ENCODE measurements around the gene DHRSX.
A peak's percentile ranks its signal among the peaks of the same experiment; 100 is the strongest.

Gene DHRSX

DNA sequence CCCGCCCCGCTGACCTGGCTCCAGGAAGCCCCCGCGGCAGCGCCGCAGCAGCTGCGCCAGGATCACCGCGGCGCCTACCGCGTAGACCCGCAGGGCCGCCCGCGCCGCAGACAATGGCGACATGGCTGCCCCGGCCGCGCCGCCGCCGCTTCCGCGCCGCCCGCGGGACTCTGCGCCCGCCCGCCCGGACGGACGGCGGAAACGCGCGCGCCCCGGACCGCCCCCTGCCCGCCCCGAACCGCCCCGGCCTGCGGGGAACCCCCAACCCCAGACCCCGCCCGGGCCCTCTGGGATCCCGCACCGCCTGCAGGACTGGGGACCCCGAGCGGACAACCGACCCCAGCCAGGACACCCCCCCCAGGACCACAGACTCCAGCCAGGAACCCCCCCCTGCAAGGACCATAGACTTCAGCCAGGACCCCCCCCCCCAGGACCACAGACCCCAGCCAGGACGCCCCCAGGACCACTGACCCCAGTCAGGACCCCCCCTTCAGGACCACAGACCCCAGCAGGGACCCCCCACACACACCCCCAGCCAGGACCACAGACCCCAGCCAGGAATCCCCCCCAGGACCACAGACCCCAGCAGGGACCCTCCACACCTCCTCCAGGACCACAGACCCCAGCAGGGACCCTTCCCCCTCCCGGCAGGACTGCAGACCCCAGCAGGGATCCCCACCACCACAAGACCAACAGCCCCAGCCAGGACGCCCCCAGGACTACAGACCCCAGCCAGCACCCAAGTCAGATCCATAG is at the start of gene DHRSX, which contains the start of gene ZBED1:
Gene DHRSX (minus strand): TSS at position 174 of the 756 bp plus-strand sequence. CDS start 51 bp downstream, at position 123.
Gene ZBED1 (minus strand): TSS at position 174 of the 756 bp plus-strand sequence. CDS start 10,257 bp downstream, outside the sequence.
- Mint-ChIP-seq H3K9me3 (no peaks in the 10 kb centered on the region), H3K27me3 (no peaks in the 10 kb centered on the region), H3K4me3 (peak within 1 kb of the TSS; percentile 80), H3K36me3 (ENCODE audit: low read depth) (peaks cover 10% of the 10 kb centered on the region), H3K27ac (peak within 1 kb of the TSS; percentile 79), H3K4me1 (peaks cover 28% of the 10 kb centered on the region)
- DNase-seq (peak; percentile 69), ATAC-seq (peak; percentile 61)

DNA sequence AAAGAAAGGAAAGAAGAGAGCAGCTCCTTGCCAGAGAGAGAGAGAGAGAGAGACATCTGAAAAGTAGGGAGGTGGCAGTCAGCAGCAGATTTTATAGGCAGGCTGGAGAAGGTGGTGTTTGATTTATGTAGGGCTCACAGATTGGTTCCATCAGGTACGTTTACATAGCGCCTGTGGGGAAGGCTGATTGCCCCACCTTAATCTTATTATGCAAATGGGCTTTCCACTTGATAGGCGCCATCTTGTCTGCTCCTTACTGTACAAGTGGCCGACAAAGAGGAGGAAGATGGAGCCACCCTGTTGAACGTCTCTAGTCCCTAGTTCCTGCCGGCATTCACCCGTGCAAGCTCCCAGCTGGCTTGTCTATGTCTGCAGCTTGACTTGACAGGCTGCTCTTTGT is 49.1 kb upstream of the DHRSX start:
- H3K4me3 Mint-ChIP-seq = no peak overlapping the region
- peaks cover 7% of the 10 kb centered on the region for H3K27me3 Mint-ChIP-seq
- no peak overlapping the region for H3K27ac Mint-ChIP-seq
- no peak for ATAC-seq
- H3K4me1 Mint-ChIP-seq = no peaks in the 10 kb centered on the region
- H3K36me3 Mint-ChIP-seq (ENCODE audit: low read depth) = no peaks in the 10 kb centered on the region
- DNase-seq = no peak
- H3K9me3 Mint-ChIP-seq = peaks cover 15% of the 10 kb centered on the region

DNA sequence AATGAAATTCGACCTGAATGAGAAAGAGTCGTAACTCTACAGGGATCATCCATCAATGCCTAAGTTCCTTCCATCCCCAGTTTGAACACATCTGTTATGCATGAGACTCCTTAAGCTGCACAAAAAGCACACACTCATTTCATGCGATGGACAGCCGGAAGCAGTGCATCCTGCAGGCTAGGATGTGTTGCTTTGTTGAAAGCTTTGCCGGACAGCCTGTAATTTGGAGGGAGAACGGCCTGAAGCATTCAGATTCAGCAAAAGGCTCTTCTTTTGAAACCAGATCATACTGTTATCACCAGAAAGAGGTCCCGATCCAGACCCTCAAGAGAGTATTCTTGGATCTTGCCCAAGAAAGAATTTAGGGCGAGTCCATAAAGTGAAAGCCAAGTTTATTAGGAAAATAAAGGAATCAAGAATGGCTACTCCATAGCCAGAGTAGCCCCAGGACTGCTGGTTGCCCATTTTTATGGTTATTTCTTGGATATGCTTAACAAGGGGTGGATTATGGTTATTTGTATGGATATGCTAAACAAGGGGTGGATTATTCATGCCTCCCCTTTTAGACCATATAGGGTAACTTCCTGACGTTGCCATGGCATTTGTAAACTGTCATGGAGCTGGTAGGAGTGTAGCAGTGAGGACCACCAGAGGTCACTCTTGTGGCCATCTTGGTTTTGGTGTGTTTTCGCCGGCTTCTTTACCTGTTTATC is 48.1 kb upstream of the DHRSX start:
- DNase-seq (no peak), ATAC-seq (no peak)
- H3K9me3 Mint-ChIP-seq = peaks cover 15% of the 10 kb centered on the region
- H3K27me3 Mint-ChIP-seq = peaks cover 5% of the 10 kb centered on the region
- H3K4me1 Mint-ChIP-seq = no peaks in the 10 kb centered on the region
- no peak overlapping the region for H3K4me3 Mint-ChIP-seq
- H3K36me3 Mint-ChIP-seq (ENCODE audit: low read depth) = no peaks in the 10 kb centered on the region
- H3K27ac Mint-ChIP-seq = no peak overlapping the region

DNA sequence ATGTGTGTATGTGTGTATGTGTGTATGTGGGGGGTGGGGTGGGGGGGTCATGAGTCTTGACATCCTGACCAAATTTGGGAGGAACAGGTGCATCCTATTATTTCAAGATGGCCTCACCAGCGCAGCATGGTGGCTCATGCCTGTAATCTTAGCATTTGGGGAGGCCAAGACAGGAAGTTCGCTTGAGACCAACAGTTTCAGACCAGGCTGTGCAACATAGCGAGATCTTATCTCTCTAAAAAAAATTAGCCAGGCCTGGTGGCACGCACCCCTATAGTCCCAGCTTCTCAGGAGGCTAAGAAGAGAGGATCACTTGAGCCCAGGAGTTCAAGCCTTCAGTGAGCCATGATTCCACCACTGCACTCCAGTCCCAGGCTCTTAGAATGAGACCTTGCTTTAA is 47.0 kb upstream of the DHRSX start:
- H3K4me1 Mint-ChIP-seq = no peaks in the 10 kb centered on the region
- no peak overlapping the region for H3K4me3 Mint-ChIP-seq
- no peaks in the 10 kb centered on the region for H3K36me3 Mint-ChIP-seq (ENCODE audit: low read depth)
- DNase-seq = no peak
- peaks cover 15% of the 10 kb centered on the region for H3K9me3 Mint-ChIP-seq
- H3K27me3 Mint-ChIP-seq = peaks cover 3% of the 10 kb centered on the region
- no peak for ATAC-seq
- H3K27ac Mint-ChIP-seq = no peak overlapping the region

- Mint-ChIP-seq H3K27ac (no peak overlapping the region), H3K9me3 (peaks cover 15% of the 10 kb centered on the region), H3K4me3 (no peak overlapping the region), H3K27me3 (no peaks in the 10 kb centered on the region), H3K4me1 (no peaks in the 10 kb centered on the region), H3K36me3 (ENCODE audit: low read depth) (no peaks in the 10 kb centered on the region)
- no peak for DNase-seq
- ATAC-seq = no peak
Observed at GRCh38 chrX:2546496-2546895, 45.7 kb upstream of the DHRSX start.

DNA sequence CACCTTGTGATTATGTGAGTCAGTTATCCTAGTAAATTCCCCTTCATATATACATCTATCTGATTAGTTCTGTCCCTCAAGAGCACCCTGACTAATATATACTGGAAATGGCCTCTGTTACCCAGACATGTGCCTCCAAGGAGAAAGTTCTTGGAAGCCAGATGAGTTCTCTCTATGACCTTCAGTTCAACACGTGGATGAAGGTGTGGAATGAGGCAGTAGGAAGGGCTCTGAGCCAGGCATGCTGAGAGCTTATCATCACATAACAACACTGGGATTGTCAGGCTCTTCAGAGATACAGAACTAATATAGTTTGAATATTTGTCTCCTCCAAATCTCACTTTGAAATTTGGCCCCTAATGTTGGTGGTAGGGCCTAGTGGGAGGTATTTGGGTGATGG is 44.4 kb upstream of the DHRSX start:
- peaks cover 15% of the 10 kb centered on the region for H3K9me3 Mint-ChIP-seq
- no peak for ATAC-seq

DNA sequence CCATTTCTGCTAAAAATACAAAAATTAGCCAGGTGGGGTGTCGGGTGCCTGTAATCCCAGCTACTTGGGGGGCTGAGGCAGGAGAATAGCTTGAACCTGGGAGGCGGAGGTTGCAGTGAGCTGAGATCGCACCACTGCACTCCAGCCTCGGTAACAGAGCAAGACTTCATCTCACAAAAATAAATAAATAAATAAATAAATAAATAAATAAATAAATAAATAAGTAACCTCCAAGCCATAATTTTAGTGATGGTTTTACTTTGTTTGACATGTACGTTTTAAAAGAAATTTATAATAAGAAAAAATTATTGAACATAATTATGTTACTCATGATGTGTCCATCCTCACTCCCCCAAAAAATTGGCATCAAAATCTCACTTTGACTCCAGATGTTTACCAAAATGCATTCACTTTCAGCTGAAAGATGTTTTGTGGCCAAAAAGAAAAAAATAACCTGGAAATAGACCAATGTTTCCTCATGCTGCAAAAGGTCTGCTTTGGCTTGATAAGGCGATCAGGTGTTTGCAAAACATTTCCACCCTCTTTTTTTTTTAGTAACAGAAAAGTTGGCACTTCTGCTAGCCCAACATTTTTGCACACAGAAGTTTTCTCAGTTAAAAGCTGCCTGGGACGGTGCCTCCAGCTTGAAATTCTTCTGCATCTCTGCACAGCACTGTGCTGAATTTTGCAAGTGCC is 42.2 kb upstream of the DHRSX start:
- ATAC-seq (no peak), DNase-seq (no peak)
- H3K4me3 Mint-ChIP-seq = no peak overlapping the region
- H3K27me3 Mint-ChIP-seq = no peaks in the 10 kb centered on the region
- no peaks in the 10 kb centered on the region for H3K4me1 Mint-ChIP-seq
- peaks cover 15% of the 10 kb centered on the region for H3K9me3 Mint-ChIP-seq
- H3K36me3 Mint-ChIP-seq (ENCODE audit: low read depth) = no peaks in the 10 kb centered on the region
- H3K27ac Mint-ChIP-seq = no peak overlapping the region

More for the DNA sequence above, 44.4 kb upstream of the DHRSX start:
- Mint-ChIP-seq H3K4me1 (no peaks in the 10 kb centered on the region), H3K27me3 (no peaks in the 10 kb centered on the region), H3K4me3 (no peak overlapping the region), H3K36me3 (ENCODE audit: low read depth) (no peaks in the 10 kb centered on the region), H3K27ac (no peak overlapping the region)
- DNase-seq = no peak

GRCh38 chrX:2541603-2542002 is 40.8 kb upstream of the DHRSX start:
- no peak for ATAC-seq
- H3K9me3 Mint-ChIP-seq = peaks cover 13% of the 10 kb centered on the region
- H3K27ac Mint-ChIP-seq = no peak overlapping the region

GRCh38 chrX:2540426-2540947 is 39.7 kb upstream of the DHRSX start:
- ATAC-seq (no peak), DNase-seq (no peak)
- H3K27ac Mint-ChIP-seq = no peak overlapping the region
- peaks cover 2% of the 10 kb centered on the region for H3K9me3 Mint-ChIP-seq
- H3K4me3 Mint-ChIP-seq = no peak overlapping the region
- H3K36me3 Mint-ChIP-seq (ENCODE audit: low read depth) = no peaks in the 10 kb centered on the region
- no peaks in the 10 kb centered on the region for H3K4me1 Mint-ChIP-seq
- H3K27me3 Mint-ChIP-seq = peaks cover 3% of the 10 kb centered on the region

More at GRCh38 chrX:2541603-2542002, 40.8 kb upstream of the DHRSX start:
- Mint-ChIP-seq H3K27me3 (peaks cover 3% of the 10 kb centered on the region), H3K4me1 (no peaks in the 10 kb centered on the region), H3K4me3 (no peak overlapping the region), H3K36me3 (ENCODE audit: low read depth) (no peaks in the 10 kb centered on the region)
- no peak for DNase-seq

GRCh38 chrX:2539586-2539985 is 38.8 kb upstream of the DHRSX start:
- H3K4me1 Mint-ChIP-seq = no peaks in the 10 kb centered on the region
- peaks cover 5% of the 10 kb centered on the region for H3K27me3 Mint-ChIP-seq
- no peaks in the 10 kb centered on the region for H3K36me3 Mint-ChIP-seq (ENCODE audit: low read depth)
- H3K27ac Mint-ChIP-seq = no peak overlapping the region
- H3K9me3 Mint-ChIP-seq = no peaks in the 10 kb centered on the region
- H3K4me3 Mint-ChIP-seq = no peak overlapping the region
- DNase-seq = no peak
- ATAC-seq = no peak

DNA sequence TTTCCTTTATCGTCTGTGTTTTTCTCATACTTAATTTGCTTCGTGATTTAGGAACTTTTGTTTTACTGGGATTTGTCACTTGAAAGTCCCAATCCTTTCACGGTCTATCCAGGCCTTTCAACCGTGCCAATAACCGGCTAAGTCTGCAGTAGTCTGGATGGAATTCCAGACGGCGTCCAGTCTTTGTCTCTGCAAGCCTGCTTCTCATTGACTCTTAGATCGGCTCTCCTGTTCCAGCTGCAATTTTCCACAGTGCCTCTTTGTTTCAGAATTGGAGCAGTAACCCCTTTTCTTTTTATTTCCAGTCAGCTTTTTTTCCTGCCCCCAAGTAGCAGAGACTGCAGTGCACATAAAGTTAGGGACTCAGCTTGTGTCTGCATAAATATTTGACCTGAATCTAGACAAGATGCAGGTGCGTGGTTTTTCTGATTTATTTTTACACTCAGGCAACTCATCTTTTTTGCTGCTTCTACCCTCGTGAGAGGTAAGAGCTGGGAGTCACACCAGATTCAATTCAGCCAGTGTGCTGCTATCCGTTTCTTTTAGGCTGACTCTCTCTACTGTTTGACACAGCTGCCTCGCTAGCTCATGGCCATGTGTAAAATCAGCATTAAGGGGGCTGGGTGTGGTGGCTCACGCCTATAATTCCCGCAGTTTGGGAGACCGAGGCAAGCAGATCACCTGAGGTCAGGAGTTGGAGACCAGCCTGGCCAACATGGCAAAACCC is 37.4 kb upstream of the DHRSX start:
- ATAC-seq = no peak

GRCh38 chrX:2536974-2537373 is 36.2 kb upstream of the DHRSX start:
- no peaks in the 10 kb centered on the region for H3K9me3 Mint-ChIP-seq
- H3K27me3 Mint-ChIP-seq = peaks cover 6% of the 10 kb centered on the region
- H3K4me3 Mint-ChIP-seq = no peak overlapping the region
- H3K36me3 Mint-ChIP-seq (ENCODE audit: low read depth) = no peaks in the 10 kb centered on the region
- ATAC-seq = no peak
- DNase-seq = no peak
- H3K4me1 Mint-ChIP-seq = no peaks in the 10 kb centered on the region
- no peak overlapping the region for H3K27ac Mint-ChIP-seq

More for the DNA sequence above, 37.4 kb upstream of the DHRSX start:
- Mint-ChIP-seq H3K27ac (no peak overlapping the region), H3K4me1 (no peaks in the 10 kb centered on the region), H3K36me3 (ENCODE audit: low read depth) (no peaks in the 10 kb centered on the region), H3K9me3 (no peaks in the 10 kb centered on the region), H3K27me3 (peaks cover 6% of the 10 kb centered on the region), H3K4me3 (no peak overlapping the region)
- DNase-seq = no peak

DNA sequence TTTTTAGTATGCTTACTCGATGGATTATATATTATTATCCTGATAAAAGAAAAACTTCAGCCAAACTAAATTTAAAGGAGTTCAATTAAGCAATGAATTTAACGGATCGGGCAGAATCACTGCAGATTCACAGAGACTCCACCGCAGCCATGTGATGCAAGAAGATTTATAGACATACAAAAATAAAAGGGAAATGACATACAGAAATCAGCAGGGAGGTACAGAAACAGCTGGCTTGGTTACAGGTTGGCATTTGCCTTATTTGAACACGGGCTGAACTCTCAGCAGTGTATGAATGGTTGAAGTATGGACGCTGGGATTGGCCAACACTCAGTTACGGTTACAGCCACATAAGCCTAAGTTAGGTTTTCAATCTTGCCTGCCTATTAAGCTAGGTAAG is 35.4 kb upstream of the DHRSX start:
- no peak overlapping the region for H3K4me3 Mint-ChIP-seq
- DNase-seq (no peak), ATAC-seq (no peak)
- H3K36me3 Mint-ChIP-seq (ENCODE audit: low read depth) = no peaks in the 10 kb centered on the region
- H3K27me3 Mint-ChIP-seq = peaks cover 6% of the 10 kb centered on the region
- H3K9me3 Mint-ChIP-seq = no peaks in the 10 kb centered on the region
- no peaks in the 10 kb centered on the region for H3K4me1 Mint-ChIP-seq
- H3K27ac Mint-ChIP-seq = no peak overlapping the region

All from activated naive CD8-positive, alpha-beta T cell treated with anti-CD3 and anti-CD28 coated beads, Interleukin-2, amount 50 U/mL, for 24 hours (primary cell).